ENCODE results near the gene MYO1F. TPM values are rescaled to one million over a fixed set of nuclear protein-coding genes. Genes with fewer than 3 reads are reported as not detected.
"Not testable (repeated sequence)": the region's sequence is repeated elsewhere in the genome, so short reads cannot be mapped to it uniquely, and the experiment has no call there.

Gene MYO1F
- polyA plus RNA-seq, 4 donors = 4.3 to 13.3 (median 8.7) TPM

- DNase-seq (ENCODE audit: low read depth in 4 of 4, low spot score in 2 of 4) = no peak
These were observed 23.6 kb upstream of the MYO1F start for GRCh38 chr19:8600816-8601215.

- no peak for DNase-seq (ENCODE audit: low read depth in 4 of 4, low spot score in 2 of 4)
These were observed 22.8 kb upstream of the MYO1F start for GRCh38 chr19:8600064-8600463.

GRCh38 chr19:8596168-8596567 is 18.9 kb upstream of the MYO1F start:
- no peak for DNase-seq (ENCODE audit: low read depth in 4 of 4, low spot score in 2 of 4)

- no peak for DNase-seq (ENCODE audit: low read depth in 4 of 4, low spot score in 2 of 4)
These were observed 18.4 kb upstream of the MYO1F start for GRCh38 chr19:8595651-8596050.

GRCh38 chr19:8593931-8594330 is 16.7 kb upstream of the MYO1F start:
- no peak for DNase-seq (ENCODE audit: low read depth in 4 of 4, low spot score in 2 of 4)

- DNase-seq (ENCODE audit: low read depth in 4 of 4, low spot score in 2 of 4) = peak; percentile 62 to 90 (median 85)
These were observed 15.2 kb upstream of the MYO1F start for GRCh38 chr19:8592231-8593009.

GRCh38 chr19:8589177-8589714 is 12.0 kb upstream of the MYO1F start:
- DNase-seq (ENCODE audit: low read depth in 4 of 4, low spot score in 2 of 4) = no peak

GRCh38 chr19:8585894-8586750 is 8.9 kb upstream of the MYO1F start:
- DNase-seq (ENCODE audit: low read depth in 4 of 4, low spot score in 2 of 4) = no peak

GRCh38 chr19:8584965-8585893 is 8.0 kb upstream of the MYO1F start:
- no peak for DNase-seq (ENCODE audit: low read depth in 4 of 4, low spot score in 2 of 4)

- peak in 3 of 4 donors; percentile 61 to 75 (median 65) for DNase-seq (ENCODE audit: low read depth in 4 of 4, low spot score in 2 of 4)
These were observed 3.6 kb upstream of the MYO1F start for GRCh38 chr19:8580710-8581281.

- peak in 3 of 4 donors; percentile 50 to 57 (median 53) for DNase-seq (ENCODE audit: low read depth in 4 of 4, low spot score in 2 of 4)
These were observed 1.5 kb upstream of the MYO1F start for GRCh38 chr19:8578642-8579265.

GRCh38 chr19:8577741-8578140 is 499 bp upstream of the MYO1F start:
- no peak for DNase-seq (ENCODE audit: low read depth in 4 of 4, low spot score in 2 of 4)

- DNase-seq (ENCODE audit: low read depth in 4 of 4, low spot score in 2 of 4) = no peak
These were observed 809 bp downstream of the MYO1F start for GRCh38 chr19:8576273-8576993.

- DNase-seq (ENCODE audit: low read depth in 4 of 4, low spot score in 2 of 4) = no peak
These were observed 1.7 kb downstream of the MYO1F start for GRCh38 chr19:8575467-8575997.

- not testable (repeated sequence) for DNase-seq (ENCODE audit: low read depth in 4 of 4, low spot score in 2 of 4)
These were observed 2.7 kb downstream of the MYO1F start for GRCh38 chr19:8574619-8574922.

- no peak for DNase-seq (ENCODE audit: low read depth in 4 of 4, low spot score in 2 of 4)
These were observed 3.9 kb downstream of the MYO1F start for GRCh38 chr19:8573316-8573715.

GRCh38 chr19:8571006-8571411 is 6.2 kb downstream of the MYO1F start:
- no peak for DNase-seq (ENCODE audit: low read depth in 4 of 4, low spot score in 2 of 4)

- DNase-seq (ENCODE audit: low read depth in 4 of 4, low spot score in 2 of 4) = no peak
These were observed 8.0 kb downstream of the MYO1F start for GRCh38 chr19:8569066-8569771.
